Activated CD4-positive, alpha-beta T cell treated with anti-CD3 and anti-CD28 coated beads, Interleukin-2, amount 10 ng/mL, durations not matched to agents 24 days and 14 days (primary cell): ENCODE measurements around the gene HK3. TPM values are rescaled to one million over a fixed set of nuclear protein-coding genes. Genes with fewer than 3 reads are reported as not detected.

ENCODE experiments used
- DNase-seq: peaks from one replicate; pipeline ENCODE4 v3.0.0; 2022
- H3K27ac Mint-ChIP-seq: one replicate; pipeline ENCODE4 v1.8.0; 2022; ENCODE audit warnings: mild to moderate bottlenecking, mixed read lengths
- H3K27me3 Mint-ChIP-seq: one replicate; pipeline ENCODE4 v1.8.0; 2022; ENCODE audit warnings: mixed read lengths
- H3K36me3 Mint-ChIP-seq: one replicate; pipeline ENCODE4 v1.8.0; 2022; ENCODE audit warnings: low read depth, mild to moderate bottlenecking, mixed read lengths
- H3K4me1 Mint-ChIP-seq: one replicate; pipeline ENCODE4 v1.8.0; 2021; ENCODE audit warnings: mixed read lengths
- H3K4me3 Mint-ChIP-seq: one replicate; pipeline ENCODE4 v1.8.0; 2022; ENCODE audit warnings: mild to moderate bottlenecking, moderate library complexity, mixed read lengths
- H3K9me3 Mint-ChIP-seq: one replicate; pipeline ENCODE4 v1.8.0; 2021; ENCODE audit warnings: mixed read lengths
- intact Hi-C: fragments of 100-400 bp; cut with micrococcal nuclease; formaldehyde crosslinking; loops from one replicate; pipeline ENCODE4 v1.15.1; 2023
- total RNA-seq: library from RNA; stranded (reverse); gene quantifications from 2 replicates; pipeline ENCODE4 v1.2.3, GENCODE V29; 2022

HK3 gene
- total RNA-seq, 1 donor from 2014 or later: 0.21 TPM

DNA sequence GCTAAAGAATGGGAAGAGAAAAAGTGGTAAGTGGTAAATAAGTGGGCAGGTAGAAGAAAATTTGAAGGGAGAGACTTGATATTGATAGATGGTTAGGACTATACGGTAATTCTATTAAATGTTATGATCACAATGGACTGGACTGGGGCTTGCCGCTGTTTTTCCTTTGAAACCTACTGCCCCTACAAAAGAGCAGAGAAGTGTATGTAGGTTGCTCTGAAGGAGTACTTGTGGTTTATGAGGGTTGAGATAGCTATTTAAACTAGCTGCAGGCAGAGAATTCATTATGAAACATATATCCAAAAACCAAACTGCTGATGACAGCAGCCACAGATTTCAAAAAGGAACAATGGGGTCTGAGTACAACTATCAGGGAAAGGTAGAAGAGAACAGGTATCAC, 16.8 kb upstream of the HK3 start:
- Mint-ChIP-seq H3K27me3 (no peaks in the 10 kb centered on the region), H3K36me3 (peaks cover 39% of the 10 kb centered on the region), H3K4me1 (peaks cover 12% of the 10 kb centered on the region), H3K4me3 (no peak overlapping the region), H3K9me3 (no peaks in the 10 kb centered on the region), H3K27ac (no peak overlapping the region)
- no peak for DNase-seq
- intact Hi-C loops: no loop called here

DNA sequence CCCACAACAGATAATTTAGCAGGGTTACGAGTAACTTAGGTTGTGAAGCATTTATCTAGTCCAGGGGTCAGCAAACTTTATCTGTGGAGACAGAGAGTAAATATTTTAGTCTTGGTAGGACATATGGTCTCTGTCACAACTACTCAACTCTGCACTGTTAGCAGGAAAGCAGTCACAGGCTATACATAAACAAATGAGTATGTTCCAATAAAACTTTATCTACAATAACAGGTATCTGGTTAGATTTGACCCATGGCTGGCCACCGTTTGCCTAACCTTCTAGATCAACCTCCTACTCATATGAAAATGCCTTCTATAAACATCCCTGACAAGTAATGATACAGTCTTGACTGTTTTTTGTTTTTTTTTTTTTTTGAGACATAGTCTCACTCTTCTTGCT, 13.0 kb upstream of the HK3 start:
- peaks cover 42% of the 10 kb centered on the region for H3K36me3 Mint-ChIP-seq
- intact Hi-C loops: no loop called here
- no peaks in the 10 kb centered on the region for H3K9me3 Mint-ChIP-seq
- H3K27ac Mint-ChIP-seq: no peak overlapping the region
- no peaks in the 10 kb centered on the region for H3K27me3 Mint-ChIP-seq
- no peak for DNase-seq
- H3K4me1 Mint-ChIP-seq: peaks cover 21% of the 10 kb centered on the region
- no peak overlapping the region for H3K4me3 Mint-ChIP-seq

DNA sequence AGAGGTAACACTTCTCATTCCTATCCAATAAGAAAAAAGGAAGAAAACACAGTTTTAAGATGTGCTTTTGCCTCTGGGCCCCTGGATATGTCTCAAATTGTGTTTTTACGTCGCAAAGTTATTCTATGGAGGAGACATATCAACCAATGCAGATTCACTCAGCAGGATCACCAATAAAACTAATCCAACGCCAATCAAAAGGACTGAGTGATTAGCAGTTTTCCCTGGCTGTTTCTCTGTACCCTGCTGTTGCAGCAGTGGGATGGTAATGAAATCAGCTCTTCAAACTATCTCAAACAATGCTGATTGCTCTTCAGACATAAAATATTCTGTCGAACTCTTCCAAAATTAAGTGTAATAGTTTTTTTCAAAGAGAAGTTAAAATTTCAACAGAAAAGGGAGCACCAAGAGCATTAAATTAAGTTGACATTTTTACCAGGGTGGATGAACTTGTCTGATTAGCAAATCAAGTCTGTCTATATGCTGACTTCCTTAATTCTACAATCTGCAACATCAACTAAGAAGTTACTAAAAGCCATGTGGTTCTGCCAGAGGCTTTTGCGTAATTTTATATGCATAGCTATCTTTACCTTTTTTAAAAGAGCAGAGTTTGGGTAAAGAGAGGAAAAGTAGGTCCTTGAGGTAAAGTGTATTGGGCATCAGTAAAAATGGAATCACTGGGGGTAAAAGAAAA, 9.7 kb upstream of the HK3 start:
- H3K27ac Mint-ChIP-seq: no peak overlapping the region
- H3K9me3 Mint-ChIP-seq: no peaks in the 10 kb centered on the region
- intact Hi-C loops: no loop called here
- H3K36me3 Mint-ChIP-seq: peaks cover 56% of the 10 kb centered on the region
- H3K4me1 Mint-ChIP-seq: peaks cover 11% of the 10 kb centered on the region
- H3K4me3 Mint-ChIP-seq: no peak overlapping the region
- DNase-seq: no peak
- no peaks in the 10 kb centered on the region for H3K27me3 Mint-ChIP-seq

DNA sequence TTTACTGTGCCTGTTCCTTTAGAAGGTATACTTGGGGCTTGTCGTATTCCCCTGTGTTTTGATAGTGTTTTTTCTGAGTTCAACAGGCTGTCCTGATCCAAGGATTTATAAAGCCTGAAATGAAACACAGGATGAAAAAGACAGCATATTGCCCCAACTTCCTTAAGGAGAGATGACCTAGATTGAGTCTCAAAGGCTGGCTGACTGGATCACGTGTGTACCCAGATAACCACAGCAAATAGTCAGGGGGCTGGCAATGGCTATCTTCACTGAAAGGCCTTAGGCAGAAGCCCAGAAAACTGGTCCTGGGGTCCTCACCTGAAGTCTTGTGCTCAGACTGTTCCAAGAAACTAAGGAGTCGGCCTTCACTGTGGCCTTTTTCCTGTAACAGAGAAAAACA, 7.7 kb upstream of the HK3 start:
- intact Hi-C loops: no loop called here
- Mint-ChIP-seq H3K36me3 (peaks cover 56% of the 10 kb centered on the region), H3K9me3 (no peaks in the 10 kb centered on the region), H3K27ac (no peak overlapping the region), H3K27me3 (no peaks in the 10 kb centered on the region), H3K4me3 (no peak overlapping the region), H3K4me1 (peaks cover 21% of the 10 kb centered on the region)
- no peak for DNase-seq

DNA sequence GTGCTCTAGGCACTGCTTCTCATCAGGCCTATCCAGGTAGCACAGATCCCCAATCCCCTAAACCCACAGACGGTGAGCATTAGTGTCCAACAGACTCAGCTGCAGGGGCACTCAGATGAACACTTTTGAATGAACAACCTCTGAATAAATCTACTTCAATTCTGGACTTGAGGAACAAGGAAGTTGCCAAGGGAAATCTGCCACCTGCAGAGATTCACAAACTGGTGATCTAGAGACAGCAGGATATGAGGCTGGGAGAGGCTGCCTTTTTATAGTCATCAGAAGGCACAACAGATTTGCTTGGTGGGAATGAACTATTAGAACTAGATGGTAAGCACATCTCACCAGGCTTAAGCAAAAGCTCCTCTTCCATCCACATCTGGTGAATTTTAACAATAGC, 7.0 kb upstream of the HK3 start:
- Mint-ChIP-seq H3K36me3 (peaks cover 55% of the 10 kb centered on the region), H3K27ac (no peak overlapping the region), H3K4me1 (peaks cover 24% of the 10 kb centered on the region), H3K27me3 (no peaks in the 10 kb centered on the region), H3K9me3 (no peaks in the 10 kb centered on the region), H3K4me3 (no peak overlapping the region)
- no peak for DNase-seq
- intact Hi-C loops: no loop called here

DNA sequence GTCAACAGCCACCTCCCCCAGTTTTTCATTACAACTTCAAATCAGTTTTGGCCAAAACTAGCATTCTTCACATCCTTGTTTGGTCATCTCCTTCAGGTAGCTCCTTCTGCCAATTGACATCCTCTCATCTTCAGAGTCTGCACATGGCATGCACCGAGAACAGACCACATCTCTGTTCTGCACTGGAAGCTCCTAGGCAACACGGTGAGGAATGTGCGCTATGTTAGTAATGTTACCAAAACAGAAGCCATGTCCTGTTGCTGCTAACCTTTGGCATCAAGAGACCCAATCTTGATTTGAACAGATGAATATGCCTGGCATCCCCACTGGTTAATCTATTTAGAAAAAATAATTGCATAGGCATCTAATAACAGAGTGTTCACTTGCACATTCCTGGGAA, 5.1 kb upstream of the HK3 start:
- no peak for DNase-seq
- Mint-ChIP-seq H3K27ac (no peak overlapping the region), H3K4me3 (no peak overlapping the region), H3K9me3 (no peaks in the 10 kb centered on the region), H3K27me3 (no peaks in the 10 kb centered on the region), H3K4me1 (peaks cover 23% of the 10 kb centered on the region), H3K36me3 (peaks cover 56% of the 10 kb centered on the region)
- intact Hi-C loops: no loop called here

DNA sequence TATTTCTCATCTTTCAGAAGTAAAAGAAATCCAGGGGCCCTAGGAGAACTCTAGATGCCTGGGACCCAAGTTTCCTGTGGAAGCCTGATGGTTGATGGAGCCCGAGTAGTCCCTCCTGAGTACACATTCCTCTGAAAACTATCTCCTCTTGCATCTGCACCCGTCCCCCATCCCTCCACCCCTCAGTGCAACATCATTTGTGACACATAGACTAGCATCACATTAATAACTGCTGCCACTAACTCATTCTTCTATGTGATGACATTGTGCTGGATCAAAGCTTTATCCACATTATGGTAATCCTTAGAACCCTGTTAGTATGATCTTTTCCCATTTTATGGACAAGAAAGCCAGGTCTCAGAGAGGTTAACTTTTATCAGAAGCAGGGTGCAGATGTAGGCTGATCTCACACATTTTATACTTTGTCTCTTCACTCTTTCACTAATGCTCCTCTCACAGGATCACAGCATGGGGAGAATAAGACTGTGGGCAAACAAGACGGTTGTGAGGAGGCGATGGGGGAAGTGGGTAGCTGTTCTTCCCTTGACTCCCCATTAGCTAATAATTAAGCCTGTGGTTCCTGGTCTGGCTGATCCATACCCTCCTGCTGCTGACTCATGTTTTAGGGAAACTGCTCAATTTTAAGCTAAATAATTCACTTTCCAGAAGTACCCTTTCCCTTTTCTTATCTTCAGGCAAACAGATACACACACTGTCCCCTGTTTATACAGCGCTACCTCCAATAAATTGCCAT, 3.9 kb upstream of the HK3 start:
- no peak for DNase-seq
- Mint-ChIP-seq H3K27ac (peak overlapping the region; percentile 42), H3K9me3 (no peaks in the 10 kb centered on the region), H3K36me3 (peaks cover 50% of the 10 kb centered on the region), H3K4me1 (peaks cover 27% of the 10 kb centered on the region), H3K4me3 (no peak overlapping the region), H3K27me3 (no peaks in the 10 kb centered on the region)
- intact Hi-C loops: no loop called here

DNA sequence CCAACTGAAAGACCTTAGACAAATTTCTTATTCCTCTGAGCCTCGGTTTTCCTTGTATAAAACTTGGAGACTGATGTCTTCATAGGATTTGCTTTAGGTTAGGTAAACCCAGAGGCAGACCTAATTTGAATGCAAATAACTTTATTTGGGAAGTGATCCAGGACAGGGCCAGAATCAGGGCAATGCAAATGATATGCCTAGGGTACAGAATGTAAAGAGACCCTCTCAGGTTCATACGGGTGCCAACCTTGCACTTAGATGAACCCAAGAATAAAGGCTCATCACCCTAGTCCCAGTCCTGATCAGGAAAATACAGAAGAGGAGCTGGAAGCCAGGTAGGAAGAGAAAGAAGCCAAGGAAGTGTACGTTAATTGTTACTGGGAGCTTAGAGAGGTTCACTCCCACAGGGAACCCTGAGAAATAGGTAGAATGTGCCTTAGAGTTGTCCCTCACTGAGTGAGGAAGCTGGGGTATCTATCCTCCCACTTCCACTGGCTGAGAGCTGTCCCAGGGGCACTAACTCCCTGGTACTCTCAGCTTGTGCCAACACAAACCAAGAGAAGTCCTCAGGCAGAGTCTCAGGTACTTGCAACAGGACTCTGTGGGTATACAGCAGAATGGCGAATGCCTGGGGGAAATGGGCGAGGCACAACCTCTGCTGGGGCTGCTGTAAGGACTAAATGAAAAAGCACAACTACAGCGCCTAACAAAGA, 3.1 kb upstream of the HK3 start:
- Mint-ChIP-seq H3K36me3 (peaks cover 44% of the 10 kb centered on the region), H3K4me3 (no peak overlapping the region), H3K9me3 (no peaks in the 10 kb centered on the region), H3K27ac (peak overlapping the region; percentile 85), H3K27me3 (no peaks in the 10 kb centered on the region), H3K4me1 (peaks cover 29% of the 10 kb centered on the region)
- no peak for DNase-seq
- intact Hi-C loops: no loop called here

DNA sequence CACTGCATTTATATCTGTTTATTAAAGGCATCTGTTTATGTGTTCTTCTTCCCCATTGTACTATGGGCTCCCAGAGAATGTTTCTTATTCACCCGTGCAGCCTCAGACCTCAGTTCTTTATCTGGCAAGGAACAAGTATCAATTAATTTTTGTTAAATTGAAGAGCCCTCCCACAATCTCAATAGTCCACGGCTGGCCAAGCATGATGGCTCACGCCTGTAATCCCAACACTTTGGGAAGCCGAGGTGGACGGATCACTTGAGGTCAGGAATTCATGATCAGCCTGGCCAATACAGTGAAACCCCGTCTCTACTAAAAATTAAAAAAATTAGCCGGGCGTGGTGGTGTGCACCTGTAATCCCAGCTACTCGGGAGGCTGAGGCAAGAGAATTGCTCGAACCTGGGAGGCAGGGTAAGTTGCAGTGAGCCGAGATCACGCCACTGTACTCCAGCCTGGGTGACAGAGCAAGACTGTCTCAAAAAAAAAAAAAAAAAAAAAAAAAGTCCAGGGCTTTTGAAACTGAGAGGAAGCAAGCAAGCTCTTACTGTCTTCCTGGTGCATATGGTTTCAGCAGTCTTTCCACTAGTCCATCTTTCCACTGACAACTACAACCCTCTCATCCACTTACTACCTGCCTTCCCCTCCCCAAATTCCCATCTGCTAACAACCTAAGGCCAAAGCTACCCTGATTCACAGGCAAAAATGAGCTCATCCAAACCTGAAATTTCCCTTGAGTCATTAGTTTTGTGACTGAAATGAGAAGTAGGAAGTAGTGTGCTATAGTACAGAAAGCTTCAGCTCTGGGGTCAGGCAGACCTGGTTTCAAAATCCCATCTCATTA, 2.3 kb upstream of the HK3 start:
- DNase-seq: no peak
- Mint-ChIP-seq H3K27me3 (no peaks in the 10 kb centered on the region), H3K27ac (peak overlapping the region; percentile 85), H3K4me3 (peak overlapping the region; percentile 28), H3K4me1 (peaks cover 29% of the 10 kb centered on the region), H3K9me3 (no peaks in the 10 kb centered on the region), H3K36me3 (peaks cover 37% of the 10 kb centered on the region)
- intact Hi-C loops: no loop called here

DNA sequence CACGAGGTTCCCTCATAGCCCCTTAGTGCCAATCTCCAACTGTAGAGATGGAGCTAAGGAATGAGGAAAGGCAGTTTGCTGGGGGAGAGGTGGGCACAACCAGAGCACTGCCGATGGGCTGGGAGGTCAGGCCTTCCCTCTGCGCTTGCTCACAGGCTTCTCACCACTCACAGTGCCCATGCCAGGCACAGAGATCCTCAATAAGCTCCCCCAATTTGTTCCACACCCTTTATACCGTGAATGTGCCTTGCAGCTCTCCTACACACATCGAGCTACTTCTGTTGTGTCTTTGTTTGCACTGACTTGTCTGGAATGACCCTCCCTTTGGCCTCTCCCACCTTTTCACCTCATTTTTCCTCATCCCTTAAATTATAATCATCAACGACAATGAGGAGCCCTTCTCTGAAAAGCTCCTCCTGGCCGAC, 1.6 kb upstream of the HK3 start:
- H3K4me1 Mint-ChIP-seq: peaks cover 29% of the 10 kb centered on the region
- intact Hi-C loops: no loop called here
- H3K27ac Mint-ChIP-seq: peak overlapping the region; percentile 15
- H3K27me3 Mint-ChIP-seq: no peaks in the 10 kb centered on the region
- H3K36me3 Mint-ChIP-seq: peaks cover 33% of the 10 kb centered on the region
- no peaks in the 10 kb centered on the region for H3K9me3 Mint-ChIP-seq
- H3K4me3 Mint-ChIP-seq: no peak overlapping the region
- no peak for DNase-seq

DNA sequence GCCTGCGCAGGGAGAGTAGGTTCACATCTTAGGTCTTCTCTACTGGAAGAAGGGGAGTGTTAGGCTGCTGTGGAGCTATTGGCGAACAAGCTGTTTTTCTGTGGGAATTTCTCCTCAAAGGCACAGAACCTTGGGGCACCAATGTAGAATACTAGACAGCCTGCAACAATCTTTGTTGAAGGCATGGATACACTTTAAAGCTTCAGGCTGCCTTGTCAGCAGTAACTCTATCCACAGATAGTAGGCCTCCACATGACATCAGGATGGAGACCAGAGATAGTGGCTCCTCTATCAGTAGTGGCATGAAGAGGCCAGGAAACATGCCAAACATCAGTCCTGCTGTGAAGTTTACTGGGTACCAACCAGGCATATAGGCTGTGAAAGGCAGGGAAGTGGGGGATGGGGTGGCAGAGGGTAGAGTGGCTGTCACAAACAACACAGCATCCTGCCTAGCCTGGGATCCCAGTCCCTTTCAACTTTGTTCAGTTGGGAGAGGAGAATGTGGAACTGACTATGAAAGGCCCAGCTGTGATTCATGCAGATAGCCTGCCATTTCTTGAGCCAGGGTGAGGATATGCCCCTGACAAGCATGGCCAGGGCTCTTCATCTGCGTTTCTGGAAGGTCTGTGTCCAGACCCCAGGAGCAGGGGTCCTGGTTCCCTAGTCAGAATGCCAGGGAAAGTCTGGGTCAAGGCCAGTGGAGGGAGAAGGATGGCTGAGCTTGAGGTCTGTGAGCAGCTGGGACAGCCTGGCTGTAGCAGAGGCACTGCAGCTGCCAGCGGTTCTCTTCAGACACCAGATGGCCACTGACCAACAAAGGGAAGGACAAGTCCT, 1.0 kb upstream of the HK3 start:
- H3K4me1 Mint-ChIP-seq: peaks cover 29% of the 10 kb centered on the region
- H3K27ac Mint-ChIP-seq: peak overlapping the region; percentile 38
- no peak for DNase-seq
- no peaks in the 10 kb centered on the region for H3K27me3 Mint-ChIP-seq
- peaks cover 27% of the 10 kb centered on the region for H3K36me3 Mint-ChIP-seq
- no peaks in the 10 kb centered on the region for H3K9me3 Mint-ChIP-seq
- intact Hi-C loops: no loop called here
- no peak overlapping the region for H3K4me3 Mint-ChIP-seq

DNA sequence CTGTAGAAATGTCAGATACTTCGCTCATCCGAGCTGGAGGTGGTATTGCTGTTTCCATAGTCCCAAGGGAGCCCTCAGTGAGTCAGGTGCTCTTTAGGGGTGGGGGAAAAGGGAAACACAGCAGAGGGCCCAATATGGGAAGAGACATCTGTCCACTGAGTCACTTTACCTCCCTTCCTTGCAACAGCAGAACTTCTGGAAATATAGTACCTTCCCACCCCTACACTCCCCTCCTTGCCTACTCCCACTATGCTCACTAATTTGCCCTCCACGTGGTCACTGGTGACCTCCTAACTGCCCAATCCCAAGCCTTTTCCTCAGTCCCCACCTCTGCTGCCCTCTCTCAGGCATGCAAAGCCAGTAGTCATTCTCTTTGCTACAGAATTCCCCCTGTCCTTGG, 1.9 kb downstream of the HK3 start:
- H3K4me3 Mint-ChIP-seq: no peak overlapping the region
- H3K27me3 Mint-ChIP-seq: no peaks in the 10 kb centered on the region
- peaks cover 22% of the 10 kb centered on the region for H3K4me1 Mint-ChIP-seq
- peaks cover 7% of the 10 kb centered on the region for H3K36me3 Mint-ChIP-seq
- no peak overlapping the region for H3K27ac Mint-ChIP-seq
- no peaks in the 10 kb centered on the region for H3K9me3 Mint-ChIP-seq
- intact Hi-C loops: no loop called here
- DNase-seq: no peak

DNA sequence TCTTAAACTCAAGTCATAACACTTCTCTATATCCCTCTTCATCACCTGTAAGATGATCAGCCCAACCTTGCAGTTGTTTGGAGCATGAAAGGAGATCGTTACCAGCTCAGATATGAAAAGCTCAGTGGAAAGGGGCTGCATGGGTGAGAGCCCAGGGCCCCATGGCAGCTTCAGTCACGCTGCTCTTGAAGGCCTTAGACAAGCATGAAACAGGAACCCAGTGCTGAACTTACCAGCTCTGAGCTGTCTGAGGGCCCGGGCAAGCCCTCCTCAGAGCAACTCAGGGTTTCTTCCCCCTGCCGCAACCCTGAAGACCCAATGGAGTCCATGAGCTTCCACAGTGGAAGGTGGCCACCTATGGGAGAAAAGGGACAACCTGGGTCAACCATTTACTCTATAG, 3.3 kb downstream of the HK3 start:
- intact Hi-C loops: no loop called here
- Mint-ChIP-seq H3K4me3 (no peak overlapping the region), H3K36me3 (peaks cover under 1% of the 10 kb centered on the region), H3K27ac (no peak overlapping the region), H3K27me3 (peaks cover 5% of the 10 kb centered on the region), H3K9me3 (no peaks in the 10 kb centered on the region), H3K4me1 (peaks cover 12% of the 10 kb centered on the region)
- no peak for DNase-seq
